ENCODE results near the gene FBXL13. TPM values are rescaled to one million over a fixed set of nuclear protein-coding genes. Genes with fewer than 3 reads are reported as not detected.

FBXL13 gene
- total RNA-seq = 1 to 10 TPM in 2 of 4 donors, under 1 TPM in 2; 0.52 to 1.7 (median 1.1) TPM

DNA sequence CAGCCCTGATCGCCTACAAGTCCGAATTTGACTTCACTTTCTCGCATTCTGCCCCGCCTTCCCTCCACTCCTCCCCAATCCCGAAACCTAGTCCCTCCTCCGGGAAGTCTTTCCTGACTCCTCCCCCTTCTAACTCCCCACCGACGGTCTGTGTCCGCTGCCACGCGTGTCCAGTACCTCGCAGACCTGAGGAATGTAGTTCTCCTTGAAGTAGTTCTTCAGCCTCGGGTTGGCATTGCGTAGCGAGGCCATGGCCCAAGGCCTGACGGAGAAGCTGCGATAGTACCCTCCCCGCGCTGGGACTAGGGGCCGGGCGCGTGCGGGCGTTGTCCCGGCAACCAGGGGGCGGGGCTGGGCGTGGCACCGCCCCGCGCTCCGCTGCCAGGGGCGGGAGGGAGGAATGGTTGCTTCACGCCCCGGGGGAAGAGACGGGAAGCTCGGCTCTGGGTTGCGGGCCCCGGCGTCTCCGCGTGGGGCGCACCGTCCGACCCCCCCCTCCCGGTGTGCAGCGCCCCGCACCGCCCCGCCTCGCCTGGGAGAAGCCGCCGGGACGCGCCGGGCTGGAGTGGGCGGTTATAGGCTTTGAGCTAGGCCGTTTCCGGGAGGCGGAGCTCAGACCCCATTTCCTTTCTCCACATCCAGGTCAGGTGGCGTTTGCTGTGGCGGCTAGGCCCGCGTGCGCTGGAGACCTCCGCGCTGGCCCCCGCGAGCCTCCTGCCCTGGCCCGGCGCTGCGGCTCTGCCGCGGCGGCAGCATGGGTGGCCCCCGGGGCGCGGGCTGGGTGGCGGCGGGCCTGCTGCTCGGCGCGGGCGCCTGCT, at the start of gene FBXL13, which contains the start of gene ARMC10:
Gene FBXL13, minus strand, starts transcription at position 278 of the 818 bp plus-strand sequence.
Gene ARMC10, plus strand, starts transcription at position 622 of the 818 bp plus-strand sequence. Its CDS starts 133 bp downstream, at position 755.
- peak within 1 kb of the TSS; percentile 88 to 96 (median 93) for H3K27ac ChIP-seq (replicated peaks in 1 of 4)
- WGBS = under 1% methylated on average over 41 of the region's 83 CpGs
- peak; percentile 98 for DNase-seq (ENCODE audit: extremely low spot score)
- peak; percentile 56 to 68 for TF ChIP-seq POLR2AphosphoS5 (IDR thresholded peaks at IDR 0.05)
- TF ChIP-seq, protein P1, sequence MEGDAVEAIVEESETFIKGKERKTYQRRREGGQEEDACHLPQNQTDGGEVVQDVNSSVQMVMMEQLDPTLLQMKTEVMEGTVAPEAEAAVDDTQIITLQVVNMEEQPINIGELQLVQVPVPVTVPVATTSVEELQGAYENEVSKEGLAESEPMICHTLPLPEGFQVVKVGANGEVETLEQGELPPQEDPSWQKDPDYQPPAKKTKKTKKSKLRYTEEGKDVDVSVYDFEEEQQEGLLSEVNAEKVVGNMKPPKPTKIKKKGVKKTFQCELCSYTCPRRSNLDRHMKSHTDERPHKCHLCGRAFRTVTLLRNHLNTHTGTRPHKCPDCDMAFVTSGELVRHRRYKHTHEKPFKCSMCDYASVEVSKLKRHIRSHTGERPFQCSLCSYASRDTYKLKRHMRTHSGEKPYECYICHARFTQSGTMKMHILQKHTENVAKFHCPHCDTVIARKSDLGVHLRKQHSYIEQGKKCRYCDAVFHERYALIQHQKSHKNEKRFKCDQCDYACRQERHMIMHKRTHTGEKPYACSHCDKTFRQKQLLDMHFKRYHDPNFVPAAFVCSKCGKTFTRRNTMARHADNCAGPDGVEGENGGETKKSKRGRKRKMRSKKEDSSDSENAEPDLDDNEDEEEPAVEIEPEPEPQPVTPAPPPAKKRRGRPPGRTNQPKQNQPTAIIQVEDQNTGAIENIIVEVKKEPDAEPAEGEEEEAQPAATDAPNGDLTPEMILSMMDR (IDR thresholded peaks at IDR 0.05) = peak; percentile 24 to 48 (median 27)
- TF ChIP-seq POLR2A (IDR thresholded peaks at IDR 0.05; ENCODE audit: low read depth) = no peak
- peaks cover 18 to 32% (median 30%) of the 10 kb centered on the region in 4 donors for H3K4me1 ChIP-seq
- no peaks in the 10 kb centered on the region for H3K27me3 ChIP-seq
- H3K4me3 ChIP-seq = peak within 1 kb of the TSS; percentile 77 to 94 (median 82)
- H3K36me3 ChIP-seq = no peaks in the 10 kb centered on the region
- intact Hi-C loops (cut with DNase I) = loop anchor here (2.0 kb wide), 1 partner anchor 74 kb away; the partner anchor contains the start of gene NAPEPLD
- no peaks in the 10 kb centered on the region for H3K9me3 ChIP-seq

DNA sequence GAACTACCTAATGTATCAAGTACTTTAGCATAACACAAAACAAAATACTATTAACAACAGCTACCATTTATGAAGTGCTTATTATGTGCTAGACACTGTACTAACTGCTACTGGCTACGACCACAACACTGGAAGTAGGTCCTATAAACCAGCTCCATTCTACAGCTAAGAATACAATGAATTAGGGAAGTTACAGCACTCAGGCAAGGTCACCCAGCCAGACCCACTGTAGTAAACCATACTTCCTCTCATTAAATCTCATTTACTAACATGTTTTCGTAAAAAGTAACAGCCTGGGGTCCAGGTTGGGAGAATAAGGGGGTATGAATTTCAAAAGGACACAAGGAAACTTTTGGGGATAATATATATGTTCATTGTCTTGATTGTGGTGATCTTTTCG, 48.9 kb upstream of the FBXL13 start:
- Histone ChIP-seq H3K27me3 (no peaks in the 10 kb centered on the region), H3K27ac (replicated peaks in 1 of 4) (no peak overlapping the region), H3K36me3 (peaks cover 0 to 50% (median 32%) of the 10 kb centered on the region in 4 donors), H3K9me3 (no peaks in the 10 kb centered on the region), H3K4me3 (no peak overlapping the region), H3K4me1 (peaks cover 0 to 8% (median 0%) of the 10 kb centered on the region in 4 donors)
- WGBS = 60% methylated on average over 3 of the region's 3 CpGs
- intact Hi-C loops (cut with DNase I) = no loop called here
- TF ChIP-seq POLR2AphosphoS5 (IDR thresholded peaks at IDR 0.05) = no peak
- TF ChIP-seq, protein P1 (IDR thresholded peaks at IDR 0.05) = no peak
- TF ChIP-seq POLR2A (IDR thresholded peaks at IDR 0.05; ENCODE audit: low read depth) = no peak
- no peak for TF ChIP-seq EP300 (IDR thresholded peaks at IDR 0.05)
- no peak for DNase-seq (ENCODE audit: extremely low spot score)

DNA sequence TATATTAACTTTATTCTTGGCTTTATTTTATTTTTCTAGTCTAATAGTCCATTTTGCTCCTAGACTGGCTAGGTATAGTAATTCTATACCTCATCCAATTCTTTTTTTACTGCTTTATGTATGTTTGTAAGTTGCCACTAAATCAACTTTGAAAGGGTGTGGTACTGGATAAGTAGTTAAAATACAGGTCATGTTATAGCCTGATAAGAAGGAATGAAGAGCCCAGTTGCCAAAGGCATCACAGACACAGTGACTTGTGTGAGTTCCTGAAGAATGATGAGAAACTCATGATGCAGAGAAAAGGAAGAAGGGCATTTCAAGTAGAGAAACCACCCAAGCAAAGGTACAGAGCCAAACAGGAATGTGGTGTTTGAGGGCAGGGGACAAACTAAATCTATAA, 47.0 kb upstream of the FBXL13 start:
- H3K27ac ChIP-seq (replicated peaks in 1 of 4) = no peak overlapping the region
- no peak for DNase-seq (ENCODE audit: extremely low spot score)
- peaks cover 0 to 32% (median 23%) of the 10 kb centered on the region in 4 donors for H3K36me3 ChIP-seq
- peaks cover 0 to 8% (median 0%) of the 10 kb centered on the region in 4 donors for H3K4me1 ChIP-seq
- no peaks in the 10 kb centered on the region for H3K9me3 ChIP-seq
- TF ChIP-seq POLR2AphosphoS5 (IDR thresholded peaks at IDR 0.05) = no peak
- no peak for TF ChIP-seq EP300 (IDR thresholded peaks at IDR 0.05)
- TF ChIP-seq, protein P1 (IDR thresholded peaks at IDR 0.05) = no peak
- TF ChIP-seq POLR2A (IDR thresholded peaks at IDR 0.05; ENCODE audit: low read depth) = no peak
- no peak overlapping the region for H3K4me3 ChIP-seq
- intact Hi-C loops (cut with DNase I) = no loop called here
- no peaks in the 10 kb centered on the region for H3K27me3 ChIP-seq

DNA sequence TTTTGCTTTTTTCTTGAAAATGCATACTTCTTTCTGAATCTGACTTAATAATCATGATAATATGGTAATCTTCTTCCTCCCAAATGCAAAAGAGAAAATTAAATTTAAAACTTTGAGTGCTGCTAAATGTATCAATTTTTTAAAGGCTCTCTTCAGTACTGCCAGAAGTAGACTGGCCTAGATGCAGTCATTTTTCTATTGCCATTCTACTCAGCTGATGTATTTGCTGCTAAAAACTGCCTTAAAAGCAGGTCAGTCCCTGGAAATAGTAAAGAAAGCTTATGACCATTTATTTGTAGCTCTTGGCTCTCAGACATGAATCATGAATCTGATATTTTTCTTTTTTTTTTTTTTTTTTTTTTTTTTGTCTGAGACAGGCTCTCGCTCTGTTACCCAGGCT, 45.8 kb upstream of the FBXL13 start:
- 64% methylated on average over 1 of the region's 1 CpG for whole genome bisulfite sequencing
- no peaks in the 10 kb centered on the region for H3K9me3 ChIP-seq
- H3K36me3 ChIP-seq = peaks cover 0 to 21% (median 18%) of the 10 kb centered on the region in 4 donors
- H3K27me3 ChIP-seq = no peaks in the 10 kb centered on the region
- intact Hi-C loops (cut with DNase I) = no loop called here
- H3K4me3 ChIP-seq = no peak overlapping the region
- H3K4me1 ChIP-seq = peaks cover 0 to 8% (median 0%) of the 10 kb centered on the region in 4 donors
- H3K27ac ChIP-seq (replicated peaks in 1 of 4) = no peak overlapping the region
- TF ChIP-seq POLR2A (IDR thresholded peaks at IDR 0.05; ENCODE audit: low read depth) (no peak), POLR2AphosphoS5 (IDR thresholded peaks at IDR 0.05) (no peak), EP300 (IDR thresholded peaks at IDR 0.05) (no peak)
- TF ChIP-seq, protein P1 (IDR thresholded peaks at IDR 0.05) = no peak
- DNase-seq (ENCODE audit: extremely low spot score) = no peak
